ENCODE measurements around the gene EOLA1. TPM values are rescaled to one million over a fixed set of nuclear protein-coding genes. Genes with fewer than 3 reads are reported as not detected.
"Not testable (repeated sequence)": the region's sequence is repeated elsewhere in the genome, so short reads cannot be mapped to it uniquely, and the experiment has no call there.

EOLA1 gene
- total and polyA plus RNA-seq, 2 of the 4 experiments (the other 2 are of a cell fraction) = 15.5 to 16.8 TPM

DNA sequence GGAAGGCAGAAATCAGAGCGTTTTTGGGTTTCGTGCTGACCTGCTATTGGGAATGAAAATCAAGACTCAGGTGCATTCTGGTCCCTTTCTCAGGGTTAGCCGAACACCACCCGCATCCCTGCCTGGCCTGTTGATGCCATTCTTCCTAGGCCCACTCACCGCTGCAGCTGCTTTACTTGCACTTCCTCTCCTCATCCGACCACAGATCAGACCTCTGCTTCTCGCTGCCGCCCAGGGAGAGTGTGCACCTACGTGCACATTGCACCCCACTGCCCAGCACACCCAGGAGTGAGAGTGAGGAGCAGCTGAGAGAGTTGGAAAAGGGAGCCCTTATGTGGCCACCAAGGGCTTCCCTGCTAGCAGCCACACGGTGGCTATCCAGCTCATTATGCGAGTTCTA is 3.3 kb upstream of the EOLA1 start:
- in situ Hi-C loops (cut with MboI; ENCODE audit: low sequenced_read_pairs); intact Hi-C loops (cut with micrococcal nuclease); dilution Hi-C loops (cut with HindIII; ENCODE audit: low sequenced_read_pairs, unreplicated experiment): not testable (repeated sequence)

More for the DNA sequence above, 3.3 kb upstream of the EOLA1 start:
- H3K9ac ChIP-seq (ENCODE audit: low read depth, low read length); H2AFZ ChIP-seq (replicated peaks; ENCODE audit: low read length, poor library complexity); H2AK5ac ChIP-seq (ENCODE audit: low read depth, low read length); H4K5ac ChIP-seq (ENCODE audit: low read depth, low read length); H4K8ac ChIP-seq (ENCODE audit: low read depth in 2 of 2, low read length in 2 of 2); H3K9me3 ChIP-seq (ENCODE audit: control insufficient read depth, insufficient read depth, low read length); H3K56ac ChIP-seq (ENCODE audit: extremely low read depth, insufficient read depth, low read length); ATAC-seq (ENCODE audit: low read depth); H2BK20ac ChIP-seq (ENCODE audit: low read depth, low read length); H3K4me1 ChIP-seq (ENCODE audit: control insufficient read depth, insufficient read depth, low read length); DNase-seq; H3K79me1 ChIP-seq (ENCODE audit: low read depth in 1 of 2, low read length in 2 of 2); H3K4ac ChIP-seq (ENCODE audit: low read depth, low read length); H2AK9ac ChIP-seq (replicated peaks; ENCODE audit: low read depth, low read length, poor library complexity); H3K27ac ChIP-seq (ENCODE audit: insufficient read depth, low read length); H3K4me2 ChIP-seq (ENCODE audit: low read depth, low read length); H3K36me3 ChIP-seq (ENCODE audit: control insufficient read depth, insufficient read depth, low read length); H4K20me1 ChIP-seq (ENCODE audit: insufficient read depth, low read length); BruUV-seq (replicated peaks); H3K23ac ChIP-seq (ENCODE audit: low read depth, low read length); H3K27me3 ChIP-seq (ENCODE audit: control insufficient read depth, insufficient read depth, low read length); CTCF ChIA-PET; H3K9me1 ChIP-seq (ENCODE audit: insufficient read depth, low read length); H3K18ac ChIP-seq (ENCODE audit: low read depth, low read length); H2BK5ac ChIP-seq (ENCODE audit: low read depth, low read length, poor library complexity, severe bottlenecking); H2BK120ac ChIP-seq (ENCODE audit: low read depth, low read length); H2BK15ac ChIP-seq (ENCODE audit: low read depth, low read length); H3K14ac ChIP-seq (replicated peaks; ENCODE audit: low read depth, low read length); POLR2A ChIA-PET (ENCODE audit: unreplicated experiment); H3K4me3 ChIP-seq (ENCODE audit: insufficient read depth, low read depth, low read length); H4K91ac ChIP-seq (ENCODE audit: insufficient read depth, low read depth, low read length): not testable (repeated sequence)
- no CpG with 5 or more reads among the region's 11 CpGs for WGBS, 2 experiments (ENCODE audit: extremely low coverage in 2 of 2, insufficient read length in 1 of 2)
